Activated CD4-positive, alpha-beta T cell treated with anti-CD3 and anti-CD28 coated beads for 24 hours (primary cell): ENCODE results near the gene CHAC1.
"Not testable (repeated sequence)": the region's sequence is repeated elsewhere in the genome, so short reads cannot be mapped to it uniquely, and the experiment has no call there.

ENCODE experiments used
- DNase-seq, 2 donors: peaks; one replicate each; pipeline ENCODE4 v3.0.0-alpha.2; 2020; ENCODE audit warnings: low read depth in 2 of 2

Gene CHAC1

GRCh38 chr15:40957041-40957555 is 3.8 kb downstream of the CHAC1 start:
- no peak for DNase-seq

GRCh38 chr15:40957581-40958051 is 4.3 kb downstream of the CHAC1 start:
- DNase-seq, result no peak

- DNase-seq, result no peak
Observed at GRCh38 chr15:40958146-40958545, 4.9 kb downstream of the CHAC1 start.

- DNase-seq, result no peak
Observed at GRCh38 chr15:40958723-40959122, 5.5 kb downstream of the CHAC1 start.

- no peak for DNase-seq
Observed at GRCh38 chr15:40959331-40960141, 6.3 kb downstream of the CHAC1 start.

- no peak for DNase-seq
Observed at GRCh38 chr15:40960151-40960885, 7.0 kb downstream of the CHAC1 start.

GRCh38 chr15:40960925-40961324 is 7.7 kb downstream of the CHAC1 start:
- no peak for DNase-seq

GRCh38 chr15:40961740-40962139 is 8.5 kb downstream of the CHAC1 start:
- not testable (repeated sequence) for DNase-seq

- not testable (repeated sequence) for DNase-seq
Observed at GRCh38 chr15:40962317-40962716, 9.0 kb downstream of the CHAC1 start.

- DNase-seq, result no peak
Observed at GRCh38 chr15:40963201-40963600, 9.9 kb downstream of the CHAC1 start.

- no peak for DNase-seq
Observed at GRCh38 chr15:40964006-40964405, 10.7 kb downstream of the CHAC1 start.

GRCh38 chr15:40964634-40965033 is 11.4 kb downstream of the CHAC1 start:
- no peak for DNase-seq

GRCh38 chr15:40968290-40969085 is 15.2 kb downstream of the CHAC1 start:
- no peak for DNase-seq

- no peak for DNase-seq
Observed at GRCh38 chr15:40969363-40969762, 16.1 kb downstream of the CHAC1 start.

- no peak for DNase-seq
Observed at GRCh38 chr15:40974879-40975278, 21.6 kb downstream of the CHAC1 start.

GRCh38 chr15:40976819-40977218 is 23.5 kb downstream of the CHAC1 start:
- no peak for DNase-seq

- DNase-seq, result no peak
Observed at GRCh38 chr15:40978141-40978540, 24.9 kb downstream of the CHAC1 start.

GRCh38 chr15:40978562-40978961 is 25.3 kb downstream of the CHAC1 start:
- no peak for DNase-seq

GRCh38 chr15:40981186-40981585 is 27.9 kb downstream of the CHAC1 start:
- no peak for DNase-seq

- no peak for DNase-seq
Observed at GRCh38 chr15:40982855-40983254, 29.6 kb downstream of the CHAC1 start.

GRCh38 chr15:40984406-40984805 is 31.1 kb downstream of the CHAC1 start:
- no peak for DNase-seq

GRCh38 chr15:40984964-40985363 is 31.7 kb downstream of the CHAC1 start:
- no peak for DNase-seq
